AG08395 (cell line): ENCODE measurements around the gene CACNA1D.
"Not testable (repeated sequence)": the region's sequence is repeated elsewhere in the genome, so short reads cannot be mapped to it uniquely, and the experiment has no call there.

ENCODE experiments used
- DNase-seq: peaks from one replicate; pipeline ENCODE4 v3.0.0; 2012; ENCODE audit warnings: mixed read lengths, low spot score

Gene CACNA1D

GRCh38 chr3:53530205-53530604, 35.8 kb downstream of the CACNA1D start:
- no peak for DNase-seq

- DNase-seq = no peak
These were observed 37.3 kb downstream of the CACNA1D start for GRCh38 chr3:53531749-53532148.

- DNase-seq = no peak
These were observed 39.1 kb downstream of the CACNA1D start for GRCh38 chr3:53533472-53533871.

DNA sequence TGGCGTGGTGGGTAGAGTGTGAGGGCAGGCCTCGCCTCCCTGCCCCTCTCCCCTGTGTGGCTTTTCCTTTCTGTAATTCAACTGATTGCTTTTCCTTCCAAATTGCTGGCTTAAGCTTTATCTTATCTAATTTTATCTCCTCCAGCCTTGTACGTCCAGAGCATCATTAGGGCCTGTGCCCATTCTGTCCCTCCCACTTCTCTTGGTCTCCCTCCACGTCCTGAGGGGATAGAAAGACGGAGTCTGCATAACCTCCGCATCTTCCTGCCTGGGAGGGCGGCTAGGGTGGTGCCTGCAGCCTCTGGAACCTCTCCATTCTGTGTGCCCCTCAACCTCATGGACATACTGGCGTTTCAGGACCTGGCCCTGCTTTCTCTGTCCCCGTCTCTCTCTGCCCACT, 39.8 kb downstream of the CACNA1D start:
- DNase-seq = no peak

DNA sequence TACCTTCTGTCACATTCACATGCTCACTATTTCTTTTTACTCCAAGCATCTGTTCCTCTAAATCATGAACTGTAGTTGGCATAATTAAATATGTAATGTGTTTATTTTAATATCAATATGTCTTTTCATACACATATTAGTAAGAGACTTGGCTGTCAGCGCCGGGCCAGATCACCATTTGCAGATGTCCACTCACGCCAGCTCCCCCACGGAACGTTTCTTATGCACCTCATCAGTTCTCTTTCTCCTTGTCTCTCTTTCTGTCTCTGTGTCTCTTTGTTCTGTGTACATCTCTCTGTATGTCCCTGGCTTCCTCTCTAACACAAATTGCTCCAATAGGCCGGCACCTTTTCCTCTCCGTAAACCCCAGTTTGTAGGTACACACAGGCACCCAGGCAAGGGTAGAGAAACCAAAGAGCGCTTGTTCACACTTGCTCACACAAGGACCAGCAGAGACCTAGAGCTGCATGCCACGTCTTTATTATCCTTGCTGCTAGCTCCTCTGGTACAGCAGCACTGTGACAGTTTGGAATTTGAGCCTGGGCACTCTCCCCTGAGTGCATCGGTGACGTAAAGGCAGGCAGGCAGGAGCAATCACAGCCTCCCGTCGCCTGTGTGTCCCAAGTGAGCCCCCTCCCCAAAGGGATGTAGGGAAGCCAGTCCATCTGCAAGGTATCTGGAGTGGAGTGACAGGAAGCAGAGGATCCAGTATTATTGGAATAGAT, 40.4 kb downstream of the CACNA1D start:
- no peak for DNase-seq

DNA sequence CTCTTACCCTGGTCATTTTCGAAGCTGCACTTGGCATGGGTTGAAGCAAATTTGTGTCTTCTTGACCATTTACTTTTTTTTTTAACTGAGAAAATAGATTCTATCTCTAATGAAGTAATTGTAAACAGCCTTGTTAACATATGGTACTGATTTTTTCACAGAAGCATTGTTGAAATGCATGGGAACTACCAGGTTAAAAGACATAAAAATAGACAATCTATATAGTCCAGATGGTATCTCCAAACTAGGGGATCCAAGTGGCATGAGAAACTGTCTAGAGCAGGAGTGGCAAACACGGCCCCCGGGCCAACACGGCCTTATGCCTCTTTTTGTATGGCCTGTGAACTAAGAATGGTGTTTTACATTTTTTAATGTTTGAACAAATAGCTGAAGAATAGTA, 41.9 kb downstream of the CACNA1D start:
- no peak for DNase-seq

DNA sequence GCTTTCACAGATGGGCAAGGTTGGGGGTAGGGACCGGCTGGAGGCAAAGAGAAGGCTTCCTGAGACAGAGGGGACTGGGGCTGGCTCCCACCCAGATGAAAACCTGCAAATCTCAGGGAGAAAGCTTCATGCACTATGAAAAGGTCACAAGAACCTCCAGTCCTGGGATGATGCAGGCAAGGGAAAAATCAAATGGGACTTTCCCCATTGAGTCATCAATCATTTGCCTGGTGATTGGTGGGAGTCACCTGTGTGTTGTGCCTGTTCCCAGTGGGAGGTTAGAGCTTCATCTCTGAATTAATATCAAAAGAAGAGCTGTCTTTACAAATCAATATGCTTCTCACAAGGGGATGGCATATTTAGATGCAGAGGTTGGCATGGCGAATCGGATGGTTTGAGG, 49.9 kb downstream of the CACNA1D start:
- DNase-seq = no peak

GRCh38 chr3:53545310-53545995, 51.0 kb downstream of the CACNA1D start:
- DNase-seq = no peak

DNA sequence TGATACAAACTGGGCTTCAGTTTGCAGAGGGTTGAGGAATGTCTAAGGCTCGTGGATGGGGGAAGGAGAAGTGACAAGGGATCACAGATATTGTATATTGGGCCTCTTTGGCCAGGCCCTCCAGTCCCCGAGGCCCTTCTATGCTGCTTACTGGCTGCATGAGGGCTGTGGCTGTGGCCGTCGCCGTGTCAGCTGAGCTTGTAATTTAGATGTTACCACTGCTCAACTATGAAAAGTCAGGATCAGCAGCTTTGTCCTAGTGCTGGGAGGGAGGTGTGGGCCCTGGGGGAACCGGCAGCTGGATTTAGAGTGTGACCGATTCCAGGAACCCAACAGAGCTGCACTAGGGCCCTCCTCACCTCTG, 51.6 kb downstream of the CACNA1D start:
- no peak for DNase-seq

DNA sequence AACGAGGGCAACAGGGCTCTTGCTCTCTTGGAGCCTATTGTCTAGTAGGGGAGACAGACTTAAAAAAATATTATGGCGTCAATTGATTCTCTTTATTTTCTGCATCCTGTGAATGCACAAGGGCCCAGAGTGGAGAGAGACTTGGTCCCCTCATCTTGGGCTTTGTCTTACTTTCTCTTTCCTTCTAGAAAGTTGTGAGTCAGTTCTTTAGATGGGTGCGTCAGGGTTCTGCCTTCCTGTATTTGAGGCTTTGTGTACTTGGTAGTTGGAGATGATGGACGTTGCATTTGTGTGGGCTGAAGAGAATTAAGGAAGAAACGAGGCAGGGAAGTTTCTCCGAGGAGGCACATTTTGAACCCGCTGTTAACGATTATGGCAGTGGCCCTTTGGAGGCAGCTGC, 52.9 kb downstream of the CACNA1D start:
- DNase-seq = no peak

DNA sequence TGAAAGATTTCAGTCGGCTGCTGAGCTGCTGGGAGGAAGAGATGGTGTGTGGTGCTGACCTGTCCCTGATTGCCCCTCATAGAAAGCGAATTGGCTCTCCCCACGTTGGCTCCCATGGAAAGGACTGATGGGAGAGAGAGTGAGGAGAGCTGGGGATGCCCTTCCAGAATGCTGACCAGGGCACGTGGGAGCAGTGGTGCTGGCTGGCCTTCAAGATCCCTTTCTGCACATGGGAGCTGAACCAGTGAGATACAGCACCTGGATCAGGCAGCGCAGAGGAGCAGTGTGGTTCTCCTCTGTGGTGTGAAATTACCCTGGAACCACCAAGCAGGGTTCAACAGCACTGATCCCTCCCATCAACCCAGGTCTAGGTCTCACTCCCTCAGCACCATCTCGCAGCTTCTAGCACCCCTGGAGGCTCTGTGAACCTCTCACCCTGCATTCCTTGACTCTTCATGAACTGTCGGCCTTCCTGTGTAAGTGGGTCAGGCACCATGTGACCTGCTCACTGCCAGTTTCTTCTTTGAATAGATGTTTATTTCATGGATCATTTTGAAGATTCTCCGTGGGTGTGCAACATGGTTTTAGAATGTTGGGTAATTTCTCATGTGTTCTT, 55.7 kb downstream of the CACNA1D start:
- no peak for DNase-seq

- DNase-seq = no peak
These were observed 56.9 kb downstream of the CACNA1D start for GRCh38 chr3:53551324-53551723.

DNA sequence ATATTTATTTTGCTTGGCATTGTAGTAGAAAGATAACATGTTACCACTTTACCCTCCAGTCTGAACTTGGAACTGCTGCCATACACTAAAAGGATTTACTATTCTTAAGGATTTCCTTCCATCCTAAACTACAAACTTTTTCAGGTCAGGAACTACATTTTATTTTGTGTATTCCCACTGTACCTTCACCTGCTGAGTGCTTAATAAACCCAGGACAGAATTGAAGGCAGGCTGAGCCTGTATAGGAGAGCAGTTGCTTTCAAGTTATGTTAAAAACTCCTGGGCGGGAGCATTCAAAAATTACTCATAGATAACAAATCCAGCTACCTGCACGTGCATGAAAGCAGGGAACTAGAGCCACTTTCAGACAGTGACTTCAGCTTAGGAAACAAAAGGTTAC, 58.3 kb downstream of the CACNA1D start:
- no peak for DNase-seq

DNA sequence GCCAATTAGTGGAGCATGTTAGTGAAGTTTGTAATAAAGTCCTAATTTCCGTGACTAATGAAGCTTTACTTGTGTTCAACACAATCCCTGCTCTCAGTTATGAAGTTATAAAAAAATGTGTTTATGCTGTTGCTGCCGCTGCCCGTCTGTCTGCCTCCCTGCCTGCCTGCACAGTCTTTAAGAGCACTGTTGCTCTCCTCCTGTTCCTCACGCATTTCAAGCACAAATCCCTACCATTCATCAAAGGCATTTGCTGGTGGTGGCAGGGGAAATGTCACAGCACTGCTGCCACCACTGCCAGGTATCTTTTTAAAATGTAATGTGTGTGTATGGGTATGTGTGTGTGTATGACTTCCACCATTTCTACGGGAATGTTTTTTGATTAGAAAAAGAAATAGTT, 58.8 kb downstream of the CACNA1D start:
- no peak for DNase-seq

- no peak for DNase-seq
These were observed 60.2 kb downstream of the CACNA1D start for GRCh38 chr3:53554559-53555067.

- no peak for DNase-seq
These were observed 60.7 kb downstream of the CACNA1D start for GRCh38 chr3:53555068-53555588.

DNA sequence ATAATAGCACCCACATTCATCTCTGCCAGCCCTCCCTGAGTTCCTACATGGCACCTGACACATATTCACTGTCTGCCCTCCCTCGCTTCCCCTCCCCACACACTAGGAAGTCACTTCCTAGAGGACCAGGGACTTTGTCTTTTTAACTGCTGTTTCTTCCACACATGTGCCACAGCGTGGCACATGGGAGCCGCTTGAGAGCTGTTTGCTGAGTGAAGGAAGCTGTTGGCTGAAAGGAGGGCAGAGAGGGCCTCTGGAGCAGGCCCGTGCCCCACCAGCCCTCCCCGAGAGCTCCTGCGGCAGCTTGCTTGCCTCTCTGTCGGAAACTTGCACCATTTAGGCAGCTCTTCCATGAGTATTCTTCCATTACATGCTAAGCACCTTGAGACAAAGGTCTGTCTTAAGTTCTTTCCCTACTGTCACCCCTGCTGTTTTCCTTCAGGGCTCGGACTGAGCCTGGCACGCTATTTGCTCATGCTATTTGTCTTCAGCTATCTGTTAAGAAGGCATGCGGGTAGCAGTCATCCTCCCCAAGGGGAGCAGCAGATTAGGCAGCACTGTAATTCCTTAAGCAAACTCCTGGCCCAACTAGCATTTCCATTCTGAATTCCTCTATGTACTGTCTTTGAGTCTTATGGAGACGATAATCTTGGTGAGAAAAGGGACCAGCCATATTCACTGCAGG, 72.2 kb downstream of the CACNA1D start:
- DNase-seq = no peak

DNA sequence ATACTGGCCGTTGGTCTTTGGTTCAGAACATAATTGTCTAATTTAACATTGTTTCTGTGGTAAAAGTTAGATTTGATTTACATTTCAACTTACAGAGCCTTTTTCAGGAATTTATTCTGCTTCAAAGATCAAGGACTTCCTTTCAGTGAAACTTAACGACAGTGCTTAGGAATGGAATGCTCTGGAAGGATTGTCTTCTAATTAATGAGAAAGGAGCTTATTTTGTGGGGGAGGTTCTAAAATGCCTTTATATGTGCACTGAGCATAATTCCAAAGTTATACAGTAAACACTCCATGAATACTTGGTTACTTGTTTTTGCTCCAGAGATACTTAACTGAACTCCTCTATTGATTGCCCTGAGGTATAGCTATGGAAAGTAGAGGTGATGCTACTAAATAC, 75.7 kb downstream of the CACNA1D start:
- DNase-seq = no peak

DNA sequence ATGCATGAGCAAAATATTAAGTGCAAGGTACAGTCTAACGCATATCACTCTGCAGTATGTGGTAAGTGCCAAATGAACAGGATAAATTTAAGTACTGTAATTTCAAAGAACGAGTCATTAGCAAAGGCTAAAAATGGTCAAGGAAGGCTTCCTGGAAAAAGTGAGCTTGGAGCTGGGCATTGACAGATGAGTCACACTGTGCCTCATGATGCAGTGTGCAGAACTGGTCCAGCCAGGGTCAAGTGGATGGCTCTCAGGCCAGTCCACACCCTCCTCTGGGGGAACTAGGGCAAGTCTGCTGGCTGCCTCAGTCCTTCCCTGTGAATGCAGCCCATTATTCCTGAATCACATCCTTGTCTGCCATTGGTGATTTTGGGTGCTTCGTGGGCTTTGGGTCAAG, 76.3 kb downstream of the CACNA1D start:
- peak; percentile 8 for DNase-seq

DNA sequence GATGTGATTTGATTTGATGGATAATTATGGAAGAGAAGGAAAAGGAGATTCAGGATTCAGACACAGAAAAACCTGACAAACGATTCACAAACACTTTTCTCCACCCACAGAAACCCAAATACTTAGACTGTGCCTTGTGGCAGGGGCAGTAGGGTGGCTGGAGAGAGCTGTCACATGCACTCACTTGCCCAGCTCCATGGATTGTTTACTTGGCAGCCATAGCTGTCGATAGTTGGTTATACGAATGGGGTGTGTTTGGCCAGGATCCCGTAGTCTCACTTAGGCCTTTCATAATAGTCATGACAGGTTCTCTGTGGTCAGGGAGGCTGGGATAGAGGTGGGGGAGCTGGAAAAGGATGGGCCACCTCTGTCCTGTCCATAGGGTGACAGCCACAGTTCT, 76.9 kb downstream of the CACNA1D start:
- DNase-seq = no peak

DNA sequence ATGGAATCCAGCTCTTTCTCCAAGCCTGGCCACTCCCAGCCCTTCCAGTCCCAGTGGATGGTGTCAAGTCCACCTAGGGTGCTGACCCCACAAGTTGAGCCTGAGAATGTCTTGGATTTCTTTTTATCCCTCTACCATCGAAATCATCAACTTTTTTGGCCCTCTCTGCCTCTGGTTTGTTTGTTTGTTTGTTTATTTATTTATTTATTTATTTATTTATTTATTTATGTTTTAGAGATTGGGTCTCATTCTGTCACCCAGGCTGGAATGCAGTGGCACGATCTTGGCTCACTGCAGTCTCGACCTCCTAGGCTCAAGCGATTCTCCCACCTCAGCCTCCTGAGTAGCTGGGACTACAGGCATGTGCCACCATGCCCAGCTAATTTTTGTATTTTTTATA, 77.8 kb downstream of the CACNA1D start:
- DNase-seq = not testable (repeated sequence)

- no peak for DNase-seq
These were observed 83.1 kb downstream of the CACNA1D start for GRCh38 chr3:53577506-53577905.
